ENCODE measurements around the gene KRTDAP. TPM values are rescaled to one million over a fixed set of nuclear protein-coding genes. Genes with fewer than 3 reads are reported as not detected.

Gene KRTDAP
- total and polyA plus RNA-seq, 10 of the 15 experiments (the other 5 are each of a cell fraction or from before 2014, with no cell fraction given): 0.23 TPM; not detected in 9

GRCh38 chr19:35470128-35470527 lies 20.1 kb downstream of the KRTDAP start (continued):
- TF ChIP-seq CEBPZ (IDR thresholded peaks at IDR 0.05; ENCODE audit: low read depth, low read length) (no peak), IKZF1 (conservative IDR thresholded peaks at IDR 0.05) (peak; percentile 4; the same call in 1 of the 2 replicates), RB1 (IDR thresholded peaks at IDR 0.05; ENCODE audit: borderline replicate concordance) (no peak), ATF7 (IDR thresholded peaks at IDR 0.05; ENCODE audit: low read depth) (no peak)

GRCh38 chr19:35468637-35469036 lies 21.6 kb downstream of the KRTDAP start:
- Histone ChIP-seq H3K9me3 (replicated peaks; ENCODE audit: control insufficient read depth, insufficient read depth, low read length) (no peaks in the 10 kb centered on the region), H3K4me2 (ENCODE audit: control insufficient read depth, insufficient read depth) (no peak overlapping the region), H4K20me1 (ENCODE audit: control insufficient read depth, insufficient read depth) (no peaks in the 10 kb centered on the region), H3K9ac (ENCODE audit: control insufficient read depth, insufficient read depth, low read length) (no peak overlapping the region), H3K27me3 (replicated peaks in 1 of 2; ENCODE audit: control insufficient read depth in 2 of 2, insufficient read depth in 2 of 2, low read length in 1 of 2) (no peaks in the 10 kb centered on the region), H3K4me1 (ENCODE audit: control insufficient read depth, insufficient read depth, low read length) (peaks cover 9% of the 10 kb centered on the region), H2AFZ (ENCODE audit: control insufficient read depth, low read depth, low read length) (no peak overlapping the region), H3K27ac (ENCODE audit: control insufficient read depth, insufficient read depth) (0 out of 2 replicates have a peak overlapping the region, but pooled peaks have one; percentile 6), H3K4me3 (no peak overlapping the region), H3K36me3 (ENCODE audit: control insufficient read depth in 2 of 2, insufficient read depth in 2 of 2, low read length in 1 of 2) (no peaks in the 10 kb centered on the region), H3K79me2 (ENCODE audit: control insufficient read depth, insufficient read depth, low read length) (no peaks in the 10 kb centered on the region)
- ChIA-PET CTCF (interaction anchor here (0.6 to 7.2 kb wide), 44 partner anchors 9 to 327 kb away, joined by 3 to 168 read pairs (median 5); partner anchors contain the start of gene FFAR1), POLR2A (interaction anchor here (0.8 to 5.9 kb wide), 14 partner anchors 11 to 138 kb away, joined by 3 to 35 read pairs (median 4); partner anchors contain the start of gene FFAR1), SMC1A (ENCODE audit: uncharacterized antibody, unreplicated experiment) (interaction anchor here (0.7 to 6.8 kb wide), 28 partner anchors 9 to 194 kb away, joined by 3 to 134 read pairs (median 6); partner anchors contain the start of gene FFAR3), RAD21 (ENCODE audit: unreplicated experiment) (interaction anchor here (0.6 to 8.3 kb wide), 27 partner anchors 10 to 232 kb away, joined by 3 to 143 read pairs (median 5); partner anchors contain the start of genes FFAR1 and FFAR3)
- peak; percentile 100 for ATAC-seq
- no TSS peak for BruUV-seq (replicated peaks)
- WGBS (ENCODE audit: insufficient coverage, insufficient replicate concordance, low lambda C conversion rate, missing lambda C conversion rate): 2% methylated on average over 2 of the region's 2 CpGs
- in situ Hi-C loops (cut with MboI): loop anchor here (5.0 kb wide), 2 partner anchors 121 to 196 kb away; partner anchors contain the start of gene FFAR1
- FAIRE-seq: peak; percentile 75
- peak; percentile 82 for DNase-seq (ENCODE audit: low read depth, low spot score)
- intact Hi-C loops (cut with micrococcal nuclease; ENCODE audit: unreplicated experiment): loop anchor here (1.0 to 2.0 kb wide), 4 partner anchors 26 to 199 kb away; no protein-coding TSS in a partner anchor
- TF ChIP-seq NFYA (IDR thresholded peaks at IDR 0.05; ENCODE audit: borderline replicate concordance, low read depth, low read length): no peak
- no peak for TF ChIP-seq CBX3 (IDR thresholded peaks at IDR 0.05; ENCODE audit: borderline replicate concordance, low read depth)
- peak; percentile 85 for TF ChIP-seq BCL3 (IDR thresholded peaks at IDR 0.05; ENCODE audit: borderline replicate concordance, insufficient read depth, low read depth, low read length, poor library complexity, severe bottlenecking)
- peak; percentile 55; the same call in 1 of the 3 replicates for TF ChIP-seq POU2F2 (IDR thresholded peaks at IDR 0.05; ENCODE audit: borderline replicate concordance, low read depth, low read length)
- no peak for TF ChIP-seq STAT3 (IDR thresholded peaks at IDR 0.05; ENCODE audit: low read depth, low read length)
- peak; percentile 98 for TF ChIP-seq IKZF1 (conservative IDR thresholded peaks at IDR 0.05)
- TF ChIP-seq NRF1 (conservative IDR thresholded peaks at IDR 0.05; ENCODE audit: low read depth, low read length): no peak
- no peak for TF ChIP-seq SUPT20H (IDR thresholded peaks at IDR 0.05; ENCODE audit: borderline replicate concordance, control insufficient read depth, low read depth, low read length)
- no peak for TF ChIP-seq E4F1 (IDR thresholded peaks at IDR 0.05; ENCODE audit: borderline replicate concordance, partially characterized antibody)
- TF ChIP-seq RAD21 (IDR thresholded peaks at IDR 0.05; ENCODE audit: insufficient read depth, low read depth, low read length): peak; percentile 99
- TF ChIP-seq ZSCAN29 (IDR thresholded peaks at IDR 0.05): no peak
- no peak for TF ChIP-seq SREBF2 (IDR thresholded peaks at IDR 0.05; ENCODE audit: low read length)

Measured in GM12878 (cell line).